Activated naive CD8-positive, alpha-beta T cell treated with anti-CD3 and anti-CD28 coated beads, Interleukin-2, amount 50 U/mL, for 24 hours (primary cell): ENCODE results near the gene ANKFN1.

Experiments used
- ATAC-seq: fragments of 150-1000 bp; cut with Tn5 transposase; one replicate; pipeline ENCODE4 v1.10.0; 2021
- DNase-seq: peaks from one replicate; pipeline ENCODE4 v3.0.0; 2021
- H3K27ac Mint-ChIP-seq: one replicate; pipeline ENCODE4 v1.8.0; 2021; ENCODE audit warnings: mild to moderate bottlenecking, mixed read lengths
- H3K27me3 Mint-ChIP-seq: one replicate; pipeline ENCODE4 v1.8.0; 2021; ENCODE audit warnings: mixed read lengths
- H3K36me3 Mint-ChIP-seq: one replicate; pipeline ENCODE4 v1.8.0; 2021; ENCODE audit warnings: low read depth, mixed read lengths
- H3K4me1 Mint-ChIP-seq: one replicate; pipeline ENCODE4 v1.8.0; 2021; ENCODE audit warnings: mixed read lengths
- H3K4me3 Mint-ChIP-seq: one replicate; pipeline ENCODE4 v1.8.0; 2021; ENCODE audit warnings: mild to moderate bottlenecking, moderate library complexity, mixed read lengths
- H3K9me3 Mint-ChIP-seq: one replicate; pipeline ENCODE4 v1.8.0; 2021; ENCODE audit warnings: mixed read lengths

The ANKFN1 gene

DNA sequence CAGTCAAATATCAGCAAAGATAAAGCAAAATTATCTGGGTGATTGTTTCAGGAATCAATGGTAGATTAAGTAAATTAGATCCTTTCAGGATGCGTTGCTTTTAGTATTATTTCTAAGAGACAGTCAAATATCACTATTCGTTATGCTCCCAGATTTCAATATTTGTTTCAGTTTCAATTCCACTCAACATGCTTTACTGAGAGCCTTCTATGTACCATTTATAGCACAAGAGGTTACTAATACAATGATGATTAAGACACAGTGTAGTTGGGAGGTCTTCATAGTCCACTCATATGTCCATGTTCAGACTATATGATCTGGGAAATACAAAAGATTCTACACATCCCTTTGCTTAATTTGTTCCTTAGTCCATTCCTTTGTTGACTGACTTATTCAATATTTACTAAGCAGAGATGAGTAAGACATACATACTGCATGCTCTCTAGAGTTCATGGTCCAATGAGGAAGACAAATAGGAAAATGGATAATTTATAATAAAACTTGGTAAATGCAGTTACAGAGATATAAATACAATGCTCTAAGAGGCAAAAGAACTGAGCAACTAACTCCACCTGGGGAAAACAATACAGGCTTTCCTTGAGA lies 352.0 kb downstream of the ANKFN1 start:
- Mint-ChIP-seq H3K4me1 (no peaks in the 10 kb centered on the region), H3K27me3 (no peaks in the 10 kb centered on the region)
- ATAC-seq = no peak

GRCh38 chr17:56506349-56506748 lies 353.1 kb downstream of the ANKFN1 start:
- ATAC-seq = no peak
- no peaks in the 10 kb centered on the region for H3K9me3 Mint-ChIP-seq
- H3K4me1 Mint-ChIP-seq = no peaks in the 10 kb centered on the region
- no peak for DNase-seq
- no peaks in the 10 kb centered on the region for H3K27me3 Mint-ChIP-seq
- H3K4me3 Mint-ChIP-seq = no peak overlapping the region
- H3K36me3 Mint-ChIP-seq = no peaks in the 10 kb centered on the region
- no peak overlapping the region for H3K27ac Mint-ChIP-seq

More for the DNA sequence above, 352.0 kb downstream of the ANKFN1 start:
- no peak for DNase-seq
- Mint-ChIP-seq H3K9me3 (no peaks in the 10 kb centered on the region), H3K27ac (no peak overlapping the region), H3K4me3 (no peak overlapping the region), H3K36me3 (no peaks in the 10 kb centered on the region)

DNA sequence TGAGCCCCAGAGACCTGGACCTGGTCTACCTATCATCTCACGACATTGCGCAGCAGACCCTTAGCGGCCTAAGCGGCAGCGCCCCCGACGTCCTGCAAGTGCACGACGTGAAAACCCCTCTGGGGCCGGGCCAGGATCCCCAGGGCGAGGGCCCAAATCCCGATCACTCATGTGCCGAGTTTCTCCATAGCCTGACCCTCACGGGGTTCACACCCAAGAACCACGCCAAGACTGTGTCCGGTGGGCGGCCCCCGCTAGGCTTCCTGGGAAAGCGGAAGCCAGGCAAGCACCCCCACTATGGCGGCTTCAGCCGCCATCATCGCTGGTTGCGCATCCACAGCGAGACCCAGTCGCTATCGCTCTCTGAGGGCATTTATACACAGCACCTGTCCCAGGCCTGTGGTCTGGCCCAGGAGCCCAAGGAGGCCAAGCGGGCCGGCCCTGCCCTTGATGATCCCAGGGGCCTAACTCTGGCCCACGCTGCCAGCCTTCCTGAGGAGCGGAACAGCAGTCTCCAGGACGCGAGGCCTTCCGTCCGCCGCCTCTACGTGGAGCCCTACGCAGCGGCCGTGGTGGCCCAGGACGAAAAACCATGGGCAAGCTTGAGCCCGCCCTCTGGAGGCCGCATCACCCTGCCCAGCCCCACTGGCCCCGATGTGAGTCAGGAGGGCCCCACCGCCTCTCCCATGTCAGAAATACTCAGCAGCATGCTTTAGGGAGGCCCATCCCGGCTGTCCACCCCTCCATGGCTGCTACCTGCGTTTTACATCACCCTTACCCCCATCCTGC lies 357.5 kb downstream of the ANKFN1 start:
- DNase-seq (no peak), ATAC-seq (no peak)
- Mint-ChIP-seq H3K4me1 (no peaks in the 10 kb centered on the region), H3K36me3 (no peaks in the 10 kb centered on the region), H3K27ac (no peak overlapping the region), H3K27me3 (no peaks in the 10 kb centered on the region), H3K4me3 (no peak overlapping the region), H3K9me3 (no peaks in the 10 kb centered on the region)

- H3K4me3 Mint-ChIP-seq = no peak overlapping the region
- H3K9me3 Mint-ChIP-seq = no peaks in the 10 kb centered on the region
- no peaks in the 10 kb centered on the region for H3K4me1 Mint-ChIP-seq
- H3K27ac Mint-ChIP-seq = no peak overlapping the region
- DNase-seq (no peak), ATAC-seq (no peak)
- H3K36me3 Mint-ChIP-seq = no peaks in the 10 kb centered on the region
- H3K27me3 Mint-ChIP-seq = no peaks in the 10 kb centered on the region
These were observed 361.0 kb downstream of the ANKFN1 start for GRCh38 chr17:56514264-56514663.

- Mint-ChIP-seq H3K9me3 (no peaks in the 10 kb centered on the region), H3K4me1 (no peaks in the 10 kb centered on the region), H3K36me3 (no peaks in the 10 kb centered on the region), H3K27ac (no peak overlapping the region), H3K27me3 (no peaks in the 10 kb centered on the region), H3K4me3 (no peak overlapping the region)
- DNase-seq (no peak), ATAC-seq (no peak)
These were observed 361.6 kb downstream of the ANKFN1 start for GRCh38 chr17:56514899-56515298.

- Mint-ChIP-seq H3K27me3 (peaks cover 4% of the 10 kb centered on the region), H3K9me3 (no peaks in the 10 kb centered on the region), H3K4me1 (no peaks in the 10 kb centered on the region)
These were observed 368.3 kb downstream of the ANKFN1 start for GRCh38 chr17:56521414-56522141.

GRCh38 chr17:56523042-56523441 lies 369.8 kb downstream of the ANKFN1 start:
- Mint-ChIP-seq H3K9me3 (no peaks in the 10 kb centered on the region), H3K27ac (no peak overlapping the region), H3K27me3 (peaks cover 4% of the 10 kb centered on the region), H3K4me1 (no peaks in the 10 kb centered on the region), H3K4me3 (no peak overlapping the region), H3K36me3 (no peaks in the 10 kb centered on the region)
- ATAC-seq (no peak), DNase-seq (no peak)

More at GRCh38 chr17:56521414-56522141, 368.3 kb downstream of the ANKFN1 start:
- DNase-seq (no peak), ATAC-seq (no peak)
- no peaks in the 10 kb centered on the region for H3K36me3 Mint-ChIP-seq
- H3K4me3 Mint-ChIP-seq = no peak overlapping the region
- H3K27ac Mint-ChIP-seq = no peak overlapping the region

- ATAC-seq (no peak), DNase-seq (no peak)
- no peaks in the 10 kb centered on the region for H3K36me3 Mint-ChIP-seq
- peaks cover 8% of the 10 kb centered on the region for H3K27me3 Mint-ChIP-seq
- H3K27ac Mint-ChIP-seq = no peak overlapping the region
- H3K4me3 Mint-ChIP-seq = no peak overlapping the region
- H3K4me1 Mint-ChIP-seq = no peaks in the 10 kb centered on the region
- no peaks in the 10 kb centered on the region for H3K9me3 Mint-ChIP-seq
These were observed 375.4 kb downstream of the ANKFN1 start for GRCh38 chr17:56528696-56529095.

- no peaks in the 10 kb centered on the region for H3K4me1 Mint-ChIP-seq
These were observed 379.7 kb downstream of the ANKFN1 start for GRCh38 chr17:56532926-56533325.

DNA sequence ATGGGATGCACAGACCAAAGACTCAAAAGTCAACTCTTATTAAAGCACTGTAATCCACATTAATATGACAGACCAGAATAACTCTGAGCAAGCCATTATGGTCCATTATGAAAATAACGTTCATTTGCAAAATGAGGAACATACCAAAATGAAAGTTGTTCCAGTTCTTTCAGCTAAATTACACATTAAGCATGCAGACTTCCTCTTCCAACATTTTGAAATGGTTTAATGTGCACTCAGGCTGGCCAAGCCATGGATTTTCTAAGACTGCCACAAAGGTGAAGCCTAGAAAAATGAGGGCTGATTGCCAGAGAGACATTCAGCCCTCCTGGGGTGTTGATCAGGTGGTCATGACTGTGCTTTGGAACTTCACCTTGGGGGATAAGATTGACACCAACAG lies 383.5 kb downstream of the ANKFN1 start:
- no peaks in the 10 kb centered on the region for H3K9me3 Mint-ChIP-seq
- DNase-seq (no peak), ATAC-seq (no peak)
- H3K4me3 Mint-ChIP-seq = no peak overlapping the region
- H3K4me1 Mint-ChIP-seq = no peaks in the 10 kb centered on the region
- H3K27ac Mint-ChIP-seq = no peak overlapping the region
- H3K36me3 Mint-ChIP-seq = no peaks in the 10 kb centered on the region
- peaks cover 15% of the 10 kb centered on the region for H3K27me3 Mint-ChIP-seq

More at GRCh38 chr17:56532926-56533325, 379.7 kb downstream of the ANKFN1 start:
- DNase-seq = no peak
- H3K4me3 Mint-ChIP-seq = no peak overlapping the region
- H3K36me3 Mint-ChIP-seq = no peaks in the 10 kb centered on the region
- peaks cover 10% of the 10 kb centered on the region for H3K27me3 Mint-ChIP-seq
- no peak for ATAC-seq
- H3K27ac Mint-ChIP-seq = no peak overlapping the region
- H3K9me3 Mint-ChIP-seq = no peaks in the 10 kb centered on the region

- ATAC-seq = no peak
- Mint-ChIP-seq H3K27me3 (peaks cover 13% of the 10 kb centered on the region), H3K36me3 (no peaks in the 10 kb centered on the region)
These were observed 387.6 kb downstream of the ANKFN1 start for GRCh38 chr17:56540836-56541235.

DNA sequence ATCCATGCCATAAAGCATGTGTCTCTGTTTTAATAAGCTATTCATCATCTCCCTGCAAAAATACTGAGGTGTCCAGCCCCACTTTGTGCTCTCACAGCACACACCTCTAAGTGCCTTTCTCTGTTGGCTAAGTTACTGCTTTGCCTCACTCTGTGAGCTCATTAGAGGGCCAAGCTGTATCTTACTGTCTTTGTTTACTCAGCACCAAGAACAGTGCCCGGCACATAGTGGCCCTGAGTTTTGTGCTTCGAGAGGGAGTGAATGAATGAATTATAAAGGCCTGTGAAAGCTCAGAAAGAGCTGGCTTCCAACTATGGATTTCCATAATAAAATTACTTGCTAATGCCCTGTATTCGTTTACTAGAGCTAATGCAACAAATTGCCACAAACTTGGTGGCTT lies 390.0 kb downstream of the ANKFN1 start:
- Mint-ChIP-seq H3K4me3 (no peak overlapping the region), H3K36me3 (no peaks in the 10 kb centered on the region), H3K27ac (no peak overlapping the region), H3K4me1 (no peaks in the 10 kb centered on the region), H3K9me3 (no peaks in the 10 kb centered on the region), H3K27me3 (peaks cover 20% of the 10 kb centered on the region)
- ATAC-seq (no peak), DNase-seq (no peak)

More at GRCh38 chr17:56540836-56541235, 387.6 kb downstream of the ANKFN1 start:
- no peak overlapping the region for H3K4me3 Mint-ChIP-seq
- DNase-seq = no peak
- no peaks in the 10 kb centered on the region for H3K4me1 Mint-ChIP-seq
- no peak overlapping the region for H3K27ac Mint-ChIP-seq
- H3K9me3 Mint-ChIP-seq = no peaks in the 10 kb centered on the region

- Mint-ChIP-seq H3K4me3 (no peak overlapping the region), H3K27ac (no peak overlapping the region), H3K36me3 (no peaks in the 10 kb centered on the region), H3K9me3 (peaks cover 4% of the 10 kb centered on the region), H3K27me3 (peaks cover 17% of the 10 kb centered on the region), H3K4me1 (no peaks in the 10 kb centered on the region)
- no peak for ATAC-seq
- DNase-seq = no peak
These were observed 391.8 kb downstream of the ANKFN1 start for GRCh38 chr17:56545106-56545505.

GRCh38 chr17:56545930-56546329 lies 392.7 kb downstream of the ANKFN1 start:
- ATAC-seq (no peak), DNase-seq (no peak)
- Mint-ChIP-seq H3K4me3 (no peak overlapping the region), H3K9me3 (peaks cover 9% of the 10 kb centered on the region), H3K27me3 (peaks cover 17% of the 10 kb centered on the region), H3K27ac (no peak overlapping the region), H3K4me1 (no peaks in the 10 kb centered on the region), H3K36me3 (no peaks in the 10 kb centered on the region)

DNA sequence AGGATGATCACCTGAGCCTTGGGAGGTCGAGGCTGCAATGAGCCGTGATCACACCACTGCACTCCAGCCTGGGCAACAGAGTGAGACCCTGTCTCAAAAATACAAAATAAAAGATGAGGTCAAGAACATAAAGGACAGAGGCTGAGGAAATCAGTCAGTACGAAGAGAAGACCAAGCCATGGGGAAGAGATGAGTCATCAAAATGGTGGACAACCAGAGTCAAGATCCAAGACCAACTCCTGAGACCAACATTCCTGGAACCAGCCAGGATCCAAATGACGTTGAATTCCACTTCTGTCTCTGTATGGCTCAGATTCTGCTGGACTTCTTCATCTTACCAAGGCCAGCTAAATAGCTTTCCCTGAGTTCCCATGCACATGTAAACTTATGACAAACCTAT lies 395.4 kb downstream of the ANKFN1 start:
- no peaks in the 10 kb centered on the region for H3K4me1 Mint-ChIP-seq
- H3K36me3 Mint-ChIP-seq = peaks cover 1% of the 10 kb centered on the region
- H3K27me3 Mint-ChIP-seq = peaks cover 13% of the 10 kb centered on the region
- ATAC-seq (no peak), DNase-seq (no peak)
- H3K9me3 Mint-ChIP-seq = peaks cover 17% of the 10 kb centered on the region
- H3K27ac Mint-ChIP-seq = no peak overlapping the region
- no peak overlapping the region for H3K4me3 Mint-ChIP-seq
